ENCODE data around the gene COL26A1.
A peak's percentile ranks its signal among the peaks of the same experiment; 100 is the strongest.
"Not testable (repeated sequence)": the region's sequence is repeated elsewhere in the genome, so short reads cannot be mapped to it uniquely, and the experiment has no call there.

COL26A1 gene

GRCh38 chr7:101550641-101551541 is 188.2 kb downstream of the COL26A1 start:
- DNase-seq (no peak), ATAC-seq (replicated peaks) (no peak)
- H3K27ac Mint-ChIP-seq, result no peak overlapping the region
- no peaks in the 10 kb centered on the region for H3K36me3 Mint-ChIP-seq
- H3K4me1 Mint-ChIP-seq, result peaks cover 0 to 6% of the 10 kb centered on the region in 2 donors
- peaks cover 27 to 41% of the 10 kb centered on the region in 2 donors for H3K27me3 Mint-ChIP-seq
- H3K4me3 Mint-ChIP-seq, result no peak overlapping the region
- no peaks in the 10 kb centered on the region for H3K9me3 Mint-ChIP-seq

GRCh38 chr7:101553018-101553770 is 190.5 kb downstream of the COL26A1 start:
- Mint-ChIP-seq H3K36me3 (no peaks in the 10 kb centered on the region), H3K4me1 (peaks cover 0 to 6% of the 10 kb centered on the region in 2 donors), H3K4me3 (no peak overlapping the region), H3K9me3 (peaks cover 1 to 5% of the 10 kb centered on the region in 2 donors), H3K27me3 (peaks cover 34 to 49% of the 10 kb centered on the region in 2 donors), H3K27ac (no peak overlapping the region)
- ATAC-seq (replicated peaks) (no peak), DNase-seq (no peak)

GRCh38 chr7:101553771-101554445 is 191.2 kb downstream of the COL26A1 start:
- peaks cover 27 to 42% of the 10 kb centered on the region in 2 donors for H3K27me3 Mint-ChIP-seq
- H3K9me3 Mint-ChIP-seq, result peaks cover 1 to 5% of the 10 kb centered on the region in 2 donors
- DNase-seq (no peak), ATAC-seq (replicated peaks) (no peak)
- no peak overlapping the region for H3K4me3 Mint-ChIP-seq
- H3K36me3 Mint-ChIP-seq, result no peaks in the 10 kb centered on the region
- H3K4me1 Mint-ChIP-seq, result peaks cover 0 to 6% of the 10 kb centered on the region in 2 donors
- no peak overlapping the region for H3K27ac Mint-ChIP-seq

GRCh38 chr7:101554584-101555268 is 192.1 kb downstream of the COL26A1 start:
- no peak for ATAC-seq (replicated peaks)

GRCh38 chr7:101555269-101555920 is 192.7 kb downstream of the COL26A1 start:
- Mint-ChIP-seq H3K4me3 (no peak overlapping the region), H3K4me1 (peaks cover 0 to 6% of the 10 kb centered on the region in 2 donors), H3K9me3 (peaks cover 4 to 5% of the 10 kb centered on the region in 2 donors), H3K27me3 (peaks cover 23 to 35% of the 10 kb centered on the region in 2 donors), H3K36me3 (no peaks in the 10 kb centered on the region), H3K27ac (no peak overlapping the region)
- ATAC-seq (replicated peaks), result no peak
- no peak for DNase-seq

More at GRCh38 chr7:101554584-101555268, 192.1 kb downstream of the COL26A1 start:
- H3K27me3 Mint-ChIP-seq, result peaks cover 25 to 38% of the 10 kb centered on the region in 2 donors
- no peak overlapping the region for H3K4me3 Mint-ChIP-seq
- H3K27ac Mint-ChIP-seq, result no peak overlapping the region
- no peaks in the 10 kb centered on the region for H3K36me3 Mint-ChIP-seq
- peaks cover 3 to 5% of the 10 kb centered on the region in 2 donors for H3K9me3 Mint-ChIP-seq
- H3K4me1 Mint-ChIP-seq, result peaks cover 0 to 6% of the 10 kb centered on the region in 2 donors
- DNase-seq, result no peak

- no peak overlapping the region for H3K27ac Mint-ChIP-seq
- no peak overlapping the region for H3K4me3 Mint-ChIP-seq
- peaks cover 23 to 37% of the 10 kb centered on the region in 2 donors for H3K27me3 Mint-ChIP-seq
- peaks cover 4 to 5% of the 10 kb centered on the region in 2 donors for H3K9me3 Mint-ChIP-seq
- DNase-seq, result no peak
- no peaks in the 10 kb centered on the region for H3K36me3 Mint-ChIP-seq
- H3K4me1 Mint-ChIP-seq, result peaks cover 0 to 6% of the 10 kb centered on the region in 2 donors
- ATAC-seq (replicated peaks), result no peak
Measured at GRCh38 chr7:101555921-101556275, 193.2 kb downstream of the COL26A1 start.

GRCh38 chr7:101556453-101556968 is 193.8 kb downstream of the COL26A1 start:
- Mint-ChIP-seq H3K9me3 (peaks cover 4 to 5% of the 10 kb centered on the region in 2 donors), H3K36me3 (no peaks in the 10 kb centered on the region), H3K4me1 (peaks cover 0 to 6% of the 10 kb centered on the region in 2 donors), H3K27ac (no peak overlapping the region), H3K27me3 (peaks cover 23 to 40% of the 10 kb centered on the region in 2 donors), H3K4me3 (no peak overlapping the region)
- no peak for ATAC-seq (replicated peaks)
- DNase-seq, result no peak

- H3K36me3 Mint-ChIP-seq, result no peaks in the 10 kb centered on the region
- H3K27ac Mint-ChIP-seq, result no peak overlapping the region
- peaks cover 30 to 40% of the 10 kb centered on the region in 2 donors for H3K27me3 Mint-ChIP-seq
- DNase-seq (no peak), ATAC-seq (replicated peaks) (no peak)
- no peak overlapping the region for H3K4me3 Mint-ChIP-seq
- peaks cover 4 to 5% of the 10 kb centered on the region in 2 donors for H3K9me3 Mint-ChIP-seq
- peaks cover 0 to 6% of the 10 kb centered on the region in 2 donors for H3K4me1 Mint-ChIP-seq
Measured at GRCh38 chr7:101557421-101557820, 194.7 kb downstream of the COL26A1 start.

GRCh38 chr7:101557978-101558741 is 195.5 kb downstream of the COL26A1 start:
- no peaks in the 10 kb centered on the region for H3K36me3 Mint-ChIP-seq

GRCh38 chr7:101558742-101559325 is 196.2 kb downstream of the COL26A1 start:
- Mint-ChIP-seq H3K4me1 (peaks cover 0 to 6% of the 10 kb centered on the region in 2 donors), H3K27me3 (peaks cover 30 to 41% of the 10 kb centered on the region in 2 donors), H3K27ac (no peak overlapping the region), H3K36me3 (no peaks in the 10 kb centered on the region), H3K9me3 (peaks cover 4 to 5% of the 10 kb centered on the region in 2 donors), H3K4me3 (no peak overlapping the region)
- DNase-seq, result no peak
- ATAC-seq (replicated peaks), result peak in 1 of 2 donors; percentile 29

More at GRCh38 chr7:101557978-101558741, 195.5 kb downstream of the COL26A1 start:
- H3K4me3 Mint-ChIP-seq, result no peak overlapping the region
- H3K27me3 Mint-ChIP-seq, result peaks cover 36 to 47% of the 10 kb centered on the region in 2 donors
- peaks cover 4 to 5% of the 10 kb centered on the region in 2 donors for H3K9me3 Mint-ChIP-seq
- no peak overlapping the region for H3K27ac Mint-ChIP-seq
- H3K4me1 Mint-ChIP-seq, result peaks cover 0 to 6% of the 10 kb centered on the region in 2 donors
- DNase-seq, result no peak
- no peak for ATAC-seq (replicated peaks)

GRCh38 chr7:101559586-101559985 is 196.9 kb downstream of the COL26A1 start:
- no peak for ATAC-seq (replicated peaks)
- DNase-seq, result no peak
- Mint-ChIP-seq H3K36me3 (no peaks in the 10 kb centered on the region), H3K27ac (no peak overlapping the region), H3K9me3 (peaks cover 4 to 5% of the 10 kb centered on the region in 2 donors), H3K4me1 (peaks cover 0 to 6% of the 10 kb centered on the region in 2 donors), H3K27me3 (peaks cover 32 to 41% of the 10 kb centered on the region in 2 donors), H3K4me3 (no peak overlapping the region)

GRCh38 chr7:101560021-101560420 is 197.3 kb downstream of the COL26A1 start:
- not testable (repeated sequence) for H3K27ac Mint-ChIP-seq

More at GRCh38 chr7:101560021-101560420, 197.3 kb downstream of the COL26A1 start:
- H3K4me3 Mint-ChIP-seq; DNase-seq; H3K9me3 Mint-ChIP-seq; H3K36me3 Mint-ChIP-seq; H3K4me1 Mint-ChIP-seq; ATAC-seq (replicated peaks): not testable (repeated sequence)
- peaks cover 35 to 43% of the 10 kb centered on the region in 2 donors for H3K27me3 Mint-ChIP-seq
